ENCODE measurements around the gene PGLYRP4.

The PGLYRP4 gene, protein sequence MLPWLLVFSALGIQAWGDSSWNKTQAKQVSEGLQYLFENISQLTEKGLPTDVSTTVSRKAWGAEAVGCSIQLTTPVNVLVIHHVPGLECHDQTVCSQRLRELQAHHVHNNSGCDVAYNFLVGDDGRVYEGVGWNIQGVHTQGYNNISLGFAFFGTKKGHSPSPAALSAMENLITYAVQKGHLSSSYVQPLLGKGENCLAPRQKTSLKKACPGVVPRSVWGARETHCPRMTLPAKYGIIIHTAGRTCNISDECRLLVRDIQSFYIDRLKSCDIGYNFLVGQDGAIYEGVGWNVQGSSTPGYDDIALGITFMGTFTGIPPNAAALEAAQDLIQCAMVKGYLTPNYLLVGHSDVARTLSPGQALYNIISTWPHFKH

DNA sequence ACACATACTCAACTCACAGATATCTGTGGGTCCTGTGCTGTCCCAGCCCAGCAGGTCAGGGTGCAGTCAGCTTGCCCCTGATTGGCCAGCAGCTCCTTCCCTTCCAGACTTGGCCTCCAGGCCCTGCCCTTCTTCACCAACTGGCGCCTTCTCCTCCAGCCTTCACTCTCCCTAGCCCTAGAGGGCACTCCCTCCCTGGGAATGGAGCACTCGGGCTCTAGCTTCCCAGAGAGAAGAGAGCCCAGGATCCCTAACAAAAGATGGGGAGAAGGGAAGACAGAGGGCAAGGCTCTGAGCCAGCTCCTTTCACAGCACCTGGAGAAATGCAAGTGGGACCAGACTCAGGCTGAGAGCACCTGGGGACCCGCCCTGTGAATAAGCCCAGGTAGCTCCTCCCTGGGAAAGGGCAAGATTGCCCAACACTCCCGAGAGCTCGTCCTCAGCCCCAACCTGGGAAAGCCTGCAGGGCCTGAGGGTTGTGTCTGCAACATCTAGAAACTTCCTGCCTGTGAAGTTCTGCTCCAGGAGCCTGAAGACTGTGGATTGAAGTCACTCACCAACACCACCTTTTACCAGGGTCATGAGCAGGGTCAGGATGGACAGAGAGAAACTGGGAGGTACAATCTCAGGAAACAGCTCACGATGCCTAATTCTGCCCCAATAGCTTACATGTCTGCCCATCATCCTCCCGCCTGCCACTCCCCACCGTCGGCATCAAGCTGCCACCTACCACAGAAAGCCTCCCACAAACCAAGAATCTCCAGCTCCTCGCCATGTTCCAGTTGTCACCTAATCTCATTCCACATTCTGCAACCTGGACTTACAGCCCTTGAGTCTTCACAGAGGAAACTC lies at the start of gene PGLYRP4:
Gene PGLYRP4, minus strand, starts transcription at position 331 of the 852 bp plus-strand sequence. CDS start 909 bp downstream, outside the sequence.
- DNase-seq: no peak

DNA sequence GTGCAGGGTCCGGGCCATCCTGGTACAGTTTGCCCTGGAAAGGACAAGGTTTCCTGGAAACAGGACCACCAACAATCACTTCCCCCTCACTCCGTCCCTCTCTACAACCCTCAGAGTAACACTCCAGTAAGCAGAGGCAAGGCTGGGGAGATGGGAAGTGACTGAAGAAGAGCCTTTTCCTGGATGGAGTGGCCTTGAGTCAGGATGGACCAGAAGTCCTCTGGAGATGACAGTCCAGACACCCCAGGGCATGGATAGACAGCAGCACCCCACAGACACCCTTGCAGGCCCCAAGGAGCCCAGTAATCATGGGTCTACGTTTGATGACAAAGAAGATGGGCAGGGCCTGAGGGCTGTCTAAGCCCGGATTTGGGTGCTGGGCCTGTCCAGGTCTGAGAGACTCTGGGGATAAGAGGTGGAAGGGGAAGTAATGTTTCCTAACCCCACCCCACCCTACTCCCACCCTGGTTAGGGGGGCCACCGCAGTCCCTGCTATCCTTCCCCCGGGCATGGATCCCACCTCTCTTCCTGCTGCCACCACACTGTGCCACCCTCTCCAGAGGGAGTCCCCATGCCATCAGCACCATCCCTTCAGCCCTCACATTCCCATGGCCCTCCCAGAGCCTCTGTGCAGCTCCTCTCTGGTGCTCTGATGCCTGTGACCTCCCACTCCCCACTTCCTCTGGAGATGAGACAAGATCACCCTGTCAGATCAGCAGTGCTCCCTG lies 49.4 kb upstream of the PGLYRP4 start:
- no peak for DNase-seq

DNA sequence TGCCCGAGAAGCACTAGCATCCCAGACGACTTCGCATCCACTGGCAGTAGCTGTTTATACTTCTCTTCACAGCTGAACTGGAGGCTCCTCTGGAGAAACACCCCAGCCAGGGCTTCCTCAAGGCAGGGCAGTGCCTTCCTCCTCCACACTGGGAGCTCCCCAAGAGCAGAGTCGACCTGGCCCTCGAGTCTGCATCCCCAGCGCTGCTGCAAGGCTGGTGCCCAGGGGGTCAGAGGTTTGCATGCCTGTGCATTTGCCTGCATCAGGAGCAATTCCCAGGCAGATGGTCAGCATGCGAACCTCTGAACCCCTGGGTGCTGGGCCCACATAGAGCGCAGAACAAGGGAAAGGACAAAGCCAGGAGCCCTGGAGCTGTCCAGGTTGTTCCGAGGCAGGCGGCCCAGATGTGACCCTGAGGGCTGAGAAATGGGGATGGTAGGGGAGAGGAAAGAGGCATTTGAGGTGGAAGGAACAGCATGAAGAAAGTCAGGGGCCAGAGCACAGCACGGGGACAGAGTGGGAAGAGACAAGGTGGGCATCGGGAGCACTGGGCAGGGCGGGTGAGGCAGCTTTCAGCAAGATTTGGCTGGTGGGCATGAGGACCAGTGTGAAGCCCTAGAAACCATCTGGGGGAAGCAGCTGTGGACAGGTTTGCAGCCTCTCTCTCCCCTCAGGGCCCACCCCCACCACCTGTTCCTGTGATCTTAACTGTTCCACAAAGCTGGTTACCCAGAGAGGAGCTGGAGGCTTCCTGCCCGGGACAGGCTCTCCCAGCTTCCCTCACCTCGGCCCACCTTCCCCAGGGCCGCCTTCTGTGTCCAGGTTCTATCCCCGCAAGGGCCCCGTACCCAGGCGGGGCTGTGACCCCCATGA lies 48.6 kb upstream of the PGLYRP4 start:
- DNase-seq: no peak

DNA sequence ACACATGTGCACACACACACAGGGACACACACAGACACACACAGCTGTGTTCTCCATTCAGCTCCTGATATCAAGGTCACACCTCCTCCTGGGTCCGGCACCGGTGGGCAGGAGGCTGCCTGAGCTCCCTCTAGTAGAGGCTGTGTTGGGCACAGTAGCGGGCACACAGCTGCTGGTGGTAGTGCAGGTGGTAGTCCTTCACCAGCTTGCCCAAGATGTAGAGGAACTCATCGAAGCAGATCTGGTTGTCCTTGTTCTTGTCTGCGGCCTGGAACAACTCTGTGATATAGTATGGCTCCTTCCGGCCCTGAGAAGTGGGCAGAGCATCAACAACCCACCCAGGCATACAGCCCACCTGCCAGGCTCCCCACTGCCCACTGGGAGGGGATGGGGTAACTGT lies 47.8 kb upstream of the PGLYRP4 start:
- no peak for DNase-seq

DNA sequence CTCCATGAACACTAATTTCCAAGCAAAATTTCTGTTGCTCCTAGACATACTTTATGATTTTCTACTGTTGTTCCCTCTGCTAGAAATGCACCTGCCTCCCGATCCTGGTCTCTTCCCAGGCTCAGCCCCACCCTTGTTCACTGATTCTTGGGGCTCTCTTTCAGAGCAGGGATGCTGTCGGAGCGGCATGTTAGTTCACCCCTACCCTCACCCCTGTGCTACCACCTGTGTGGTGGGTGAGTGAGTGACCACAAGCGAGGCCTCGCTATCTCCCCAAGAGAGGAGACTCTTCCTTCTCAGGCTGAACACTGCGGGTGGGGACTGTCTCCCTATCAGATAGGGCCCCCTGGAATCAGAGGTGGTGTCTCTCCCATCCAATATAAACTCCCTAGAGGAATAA lies 47.1 kb upstream of the PGLYRP4 start:
- DNase-seq: no peak

DNA sequence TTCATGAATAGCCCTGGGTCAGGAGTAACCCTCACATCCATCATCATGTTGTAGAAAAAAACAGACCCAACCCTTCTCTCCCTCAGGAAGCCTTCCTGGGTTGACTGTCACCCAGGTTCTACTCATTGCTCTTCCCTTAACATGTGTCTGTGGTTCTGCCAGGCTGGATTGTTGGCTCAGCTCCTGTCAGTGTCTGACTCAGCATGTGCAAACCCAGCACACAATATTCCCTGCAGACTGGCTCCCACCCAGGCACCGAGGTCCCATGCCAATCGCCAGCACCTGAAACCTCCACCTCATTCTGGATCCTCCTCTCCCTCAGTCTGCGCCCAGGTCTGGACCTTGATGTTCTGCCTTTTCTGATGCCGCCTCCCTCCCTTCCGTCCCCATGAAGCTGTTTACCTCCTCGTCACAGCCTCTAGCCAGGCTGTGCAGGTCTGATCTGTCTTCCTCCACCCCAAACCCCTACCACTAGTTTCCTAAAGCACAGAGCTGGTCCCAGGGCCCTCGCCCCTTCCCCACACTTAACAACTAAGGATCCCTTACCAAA lies 46.6 kb upstream of the PGLYRP4 start:
- DNase-seq: no peak

DNA sequence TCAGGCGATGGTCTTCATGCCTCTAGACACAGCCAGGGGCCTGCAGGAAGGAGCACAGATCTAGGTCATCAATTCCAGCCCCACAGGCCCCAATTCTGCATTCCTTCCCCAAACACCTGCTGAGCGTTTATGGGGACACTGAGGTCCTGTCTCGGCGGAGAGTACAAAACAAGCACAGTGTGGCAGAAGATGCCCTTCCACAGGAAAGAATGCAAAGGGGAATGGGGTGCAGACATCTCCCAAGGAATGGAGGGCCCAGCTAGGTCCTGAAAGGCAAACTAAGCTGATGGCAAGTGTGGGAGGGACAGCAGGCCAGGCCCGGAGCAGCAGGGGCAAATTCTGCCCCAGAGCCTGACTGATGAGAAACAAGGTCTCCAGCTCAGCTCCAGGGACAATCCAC lies 45.8 kb upstream of the PGLYRP4 start:
- DNase-seq: no peak

DNA sequence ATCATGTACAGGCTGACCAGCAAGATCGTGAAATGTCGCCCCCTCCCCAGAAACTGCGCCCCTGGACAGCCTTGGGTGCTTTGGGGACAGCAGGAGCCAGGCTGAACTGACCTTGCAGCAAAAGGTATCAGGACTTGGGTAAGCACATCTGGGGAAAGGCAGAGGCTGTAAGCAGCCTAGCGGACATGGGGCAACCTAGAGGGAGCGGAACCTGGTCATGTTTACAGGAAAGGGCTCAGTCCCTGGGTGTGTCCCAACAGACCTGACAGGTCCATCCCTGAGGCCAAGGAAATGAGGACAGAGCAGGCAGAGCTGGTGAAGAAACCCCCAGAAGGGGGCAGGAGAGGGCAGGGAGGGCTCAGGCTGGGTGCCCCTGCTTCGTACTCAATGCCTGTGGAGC lies 45.3 kb upstream of the PGLYRP4 start:
- DNase-seq: no peak

DNA sequence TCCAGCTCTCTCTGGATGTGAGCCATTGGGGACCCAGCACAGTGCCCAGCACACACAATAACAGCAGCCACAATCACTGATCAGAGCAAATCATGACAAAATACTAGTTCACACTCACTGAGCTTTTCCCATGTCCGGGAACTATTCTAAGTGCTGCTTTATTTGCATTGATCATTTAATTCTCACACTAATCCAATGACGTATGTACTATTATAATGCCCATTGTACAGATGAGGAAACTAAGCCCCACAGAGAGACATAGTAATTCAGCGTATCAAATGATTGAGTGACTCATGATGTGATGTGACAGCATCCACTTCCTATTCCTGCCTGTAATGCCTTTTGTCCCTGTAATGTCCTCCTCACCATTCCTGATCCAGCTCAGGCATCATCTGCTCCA lies 44.2 kb upstream of the PGLYRP4 start:
- DNase-seq: no peak

DNA sequence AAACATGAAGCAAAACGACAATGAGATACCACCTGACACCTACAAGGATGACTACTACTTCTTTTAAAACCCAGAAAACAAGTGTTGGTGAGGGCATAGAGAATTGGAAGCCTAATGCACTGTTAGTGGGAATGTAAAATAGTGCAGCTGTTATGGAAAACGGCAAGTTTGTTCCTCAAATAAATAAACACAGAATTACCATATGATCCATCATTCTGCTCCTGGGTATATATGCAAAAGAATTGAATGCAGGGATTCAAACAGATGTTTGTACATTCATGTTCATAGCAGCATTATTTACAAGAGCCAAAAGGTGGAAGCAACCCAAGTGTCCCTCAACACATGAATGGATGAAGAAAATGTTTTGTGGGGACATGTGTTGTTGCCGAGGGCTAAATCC lies 43.6 kb upstream of the PGLYRP4 start:
- no peak for DNase-seq

DNA sequence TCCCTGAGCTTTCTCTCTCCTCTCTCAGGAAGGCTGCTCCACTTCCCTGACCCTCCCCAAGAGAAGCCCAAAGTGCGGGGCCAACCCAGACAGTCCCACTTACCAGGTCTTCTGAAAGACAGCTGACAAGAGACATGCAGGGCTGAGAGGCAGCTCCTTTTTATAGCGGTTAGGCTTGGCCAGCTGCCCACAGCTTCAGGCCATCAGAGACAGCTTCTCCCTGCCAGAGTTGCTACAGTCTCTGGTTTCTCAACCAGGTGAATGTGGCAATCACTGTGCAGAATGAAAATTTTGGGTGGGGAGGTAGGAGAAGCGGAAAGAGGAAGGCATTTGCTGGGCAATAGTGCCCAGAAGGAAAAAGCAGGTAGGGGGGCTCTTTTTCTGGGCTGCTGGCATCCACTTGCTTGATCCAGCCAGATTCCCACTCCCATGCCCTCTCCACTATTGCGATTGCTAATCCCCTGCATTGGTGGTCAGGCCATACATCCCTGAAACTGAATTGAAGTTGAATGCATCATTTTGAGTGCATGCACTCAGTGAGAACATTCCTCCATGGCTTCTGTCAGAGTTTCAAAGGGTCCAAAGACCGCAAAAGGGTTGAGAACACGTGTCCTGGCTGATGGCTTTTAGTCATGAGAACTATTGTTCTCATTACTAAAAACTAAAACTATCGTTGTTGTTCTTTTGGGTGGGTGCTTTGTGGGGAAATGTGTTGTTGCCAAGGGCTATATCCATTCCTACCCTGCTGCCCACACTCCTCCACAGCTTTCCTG lies 42.5 kb upstream of the PGLYRP4 start, which contains the start of gene S100A8:
Gene S100A8, minus strand, starts transcription at position 136 of the 773 bp plus-strand sequence. CDS start 538 bp downstream, outside the sequence.
- no peak for DNase-seq

DNA sequence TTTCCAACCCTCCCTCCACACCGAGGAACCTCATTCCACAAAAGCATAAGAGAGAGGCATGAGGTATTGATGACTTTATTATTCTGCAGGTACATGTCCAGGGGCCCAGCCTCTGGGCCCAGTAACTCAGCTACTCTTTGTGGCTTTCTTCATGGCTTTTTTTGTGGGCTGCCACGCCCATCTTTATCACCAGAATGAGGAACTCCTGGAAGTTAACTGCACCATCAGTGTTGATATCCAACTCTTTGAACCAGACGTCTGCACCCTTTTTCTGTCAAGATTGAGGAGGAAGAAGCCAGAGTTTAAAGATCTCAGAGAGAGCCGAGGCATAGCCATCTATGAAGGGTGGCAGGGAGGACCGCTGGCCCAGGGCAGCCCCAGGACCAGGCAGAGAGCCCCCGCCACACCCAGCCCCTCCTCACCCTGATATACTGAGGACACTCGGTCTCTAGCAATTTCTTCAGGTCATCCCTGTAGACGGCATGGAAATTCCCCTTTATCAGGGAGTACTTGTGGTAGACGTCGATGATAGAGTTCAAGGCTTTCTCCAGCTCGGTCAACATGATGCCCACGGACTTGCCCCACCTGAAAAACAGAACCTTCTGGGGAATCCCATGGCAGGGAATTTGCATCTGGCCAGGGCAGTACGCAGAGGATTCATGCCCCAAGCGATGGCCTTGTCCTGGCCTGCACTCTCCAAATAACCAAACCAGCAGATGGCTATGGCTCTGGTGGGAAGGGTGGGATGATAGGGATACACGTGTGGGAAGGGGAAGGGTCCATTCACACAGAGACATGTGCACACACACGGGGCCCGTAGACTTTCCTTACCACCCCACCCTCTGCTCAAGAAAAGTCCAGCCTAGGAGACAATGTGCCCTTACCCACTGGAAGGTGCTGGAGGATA lies 41.6 kb upstream of the PGLYRP4 start:
- DNase-seq: no peak

DNA sequence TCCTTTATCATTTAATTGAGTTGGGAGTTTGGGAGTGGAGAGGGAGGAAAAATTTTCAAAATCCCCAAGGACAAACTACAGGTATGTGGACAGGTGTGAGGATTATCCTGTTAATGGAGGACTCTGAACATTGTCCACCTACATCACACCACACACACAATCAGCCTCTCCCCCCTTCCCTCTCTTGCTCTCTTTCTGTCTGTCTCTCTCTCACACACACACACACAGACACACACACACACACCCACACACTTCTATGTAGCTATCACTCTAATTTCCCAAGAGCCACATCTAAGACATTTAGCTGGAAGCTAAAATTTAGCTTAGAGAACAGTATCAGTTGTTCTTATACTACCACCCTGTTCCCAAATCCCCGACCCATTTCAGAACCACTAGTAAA lies 40.8 kb upstream of the PGLYRP4 start:
- DNase-seq: no peak

DNA sequence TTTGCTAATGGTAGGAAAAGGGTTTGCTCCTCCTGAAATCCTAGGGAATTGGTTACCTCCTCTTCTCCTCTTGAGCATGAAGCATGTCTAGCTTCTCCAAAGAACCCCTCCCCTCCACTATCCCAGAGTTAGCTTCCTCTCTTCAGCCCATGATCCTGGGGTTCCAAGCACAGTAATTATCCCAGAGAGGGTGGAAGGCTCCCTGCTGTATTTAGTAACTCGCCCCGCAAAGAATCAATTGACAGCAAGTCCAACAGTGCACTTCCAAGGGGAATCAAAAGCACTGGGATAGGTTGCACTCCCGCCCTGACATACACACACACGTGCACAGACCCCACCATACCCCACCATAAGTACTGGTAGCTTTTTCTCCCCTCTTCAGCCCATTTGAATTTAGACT lies 39.1 kb upstream of the PGLYRP4 start:
- DNase-seq: no peak

DNA sequence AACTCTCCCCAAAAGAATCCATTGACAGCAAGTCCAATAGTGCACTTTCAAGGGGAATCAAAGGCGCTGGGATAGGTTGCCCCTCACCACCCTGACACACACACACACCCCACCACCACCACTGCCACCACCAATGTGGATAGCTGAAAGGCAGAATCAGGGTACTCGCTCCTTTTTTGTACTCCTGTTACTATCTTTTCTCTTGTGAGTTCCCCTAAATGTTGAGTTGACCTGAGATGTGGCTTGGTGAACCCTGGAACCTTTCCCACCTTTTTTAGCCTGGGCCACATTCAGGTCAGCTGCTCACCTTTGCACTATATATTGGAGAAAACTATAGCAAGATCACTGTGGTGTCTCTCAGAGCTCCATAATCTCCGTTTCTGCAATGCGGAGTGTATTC lies 38.4 kb upstream of the PGLYRP4 start:
- DNase-seq: no peak

DNA sequence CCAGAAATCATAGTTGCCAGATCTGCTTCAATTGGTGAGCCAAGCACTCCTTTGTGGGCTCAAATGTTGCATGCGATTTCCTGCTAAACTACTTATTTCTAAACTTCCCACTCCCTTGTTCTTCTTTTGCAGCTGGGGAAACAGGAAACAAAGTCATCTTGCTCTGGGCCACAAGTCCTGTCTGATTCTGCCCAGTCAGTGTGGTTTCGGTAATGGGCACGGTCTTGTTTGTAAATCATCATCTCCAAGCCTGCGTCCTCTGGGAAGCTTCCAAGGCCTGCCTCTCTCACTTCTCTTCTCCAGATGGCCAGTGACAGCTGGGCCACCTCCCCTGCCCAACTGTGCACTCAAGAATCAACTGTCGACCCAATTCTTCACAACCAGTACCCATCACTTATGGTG lies 37.9 kb upstream of the PGLYRP4 start:
- DNase-seq: no peak

DNA sequence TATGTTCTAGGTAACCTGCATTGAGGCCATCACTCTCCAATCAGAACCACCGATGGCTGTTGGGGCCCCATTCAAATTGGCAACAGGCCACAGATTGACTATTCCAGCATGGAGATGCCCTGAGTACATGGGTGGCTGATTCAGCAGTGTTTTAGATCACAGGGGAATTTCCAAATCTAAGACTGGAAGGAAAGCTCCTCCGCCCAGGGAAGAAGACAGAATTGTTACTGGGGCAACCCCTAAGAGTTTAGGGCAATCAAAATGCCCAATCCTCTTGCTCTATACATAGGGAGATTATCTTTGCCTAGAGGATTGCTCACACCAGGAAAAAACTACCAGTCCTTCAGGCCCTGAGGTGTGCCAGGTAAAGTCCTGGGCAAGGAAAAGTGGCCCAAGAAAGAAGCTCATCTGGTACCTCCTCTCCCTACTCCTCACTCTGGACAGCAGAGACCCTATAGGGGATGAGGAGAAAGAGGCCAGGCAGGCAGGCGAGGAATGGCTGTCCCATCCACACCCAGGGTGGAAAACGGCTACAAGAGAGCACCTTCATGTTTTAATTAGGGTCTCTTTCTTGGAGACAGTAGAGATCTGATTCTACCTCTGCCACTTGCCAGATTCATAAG lies 36.4 kb upstream of the PGLYRP4 start:
- DNase-seq: no peak

DNA sequence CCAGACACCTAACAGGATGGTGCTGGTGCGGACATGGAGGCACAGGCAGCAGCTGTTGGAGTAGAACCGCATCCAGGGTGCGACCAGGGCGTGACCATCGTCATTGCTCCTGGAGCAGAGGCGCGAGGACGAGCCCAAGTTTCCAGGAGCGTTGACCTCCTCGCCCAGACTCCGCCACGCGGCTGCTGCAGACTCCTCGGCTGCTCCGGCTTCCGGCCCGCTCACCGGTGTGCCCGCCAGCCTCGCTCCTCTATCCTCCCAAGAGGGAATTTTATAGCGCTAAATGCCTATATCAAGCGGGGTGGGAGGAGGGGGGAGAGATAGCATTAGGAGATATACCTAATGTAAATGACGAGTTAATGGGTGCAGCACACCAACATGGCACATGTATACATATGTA lies 32.1 kb upstream of the PGLYRP4 start:
- no peak for DNase-seq

DNA sequence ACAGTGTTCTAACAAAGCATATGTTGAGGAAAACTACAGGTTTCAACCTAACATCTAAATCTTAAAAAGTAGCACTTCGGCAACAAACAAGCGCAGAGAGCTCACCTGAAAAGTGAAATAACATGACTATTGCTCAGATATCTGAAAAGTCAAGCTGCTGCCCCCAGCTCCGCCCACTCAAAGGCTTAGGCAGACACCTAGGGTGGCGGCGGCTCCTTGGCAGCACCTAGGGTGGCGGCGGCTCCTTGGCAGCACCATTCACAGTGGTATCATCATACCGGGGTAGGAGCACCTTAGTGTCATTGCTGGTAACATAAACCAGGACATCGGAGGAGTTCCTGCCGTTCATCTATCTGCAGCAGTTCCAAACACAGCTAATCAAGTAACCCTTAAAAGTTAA lies 30.9 kb upstream of the PGLYRP4 start:
- DNase-seq: no peak

DNA sequence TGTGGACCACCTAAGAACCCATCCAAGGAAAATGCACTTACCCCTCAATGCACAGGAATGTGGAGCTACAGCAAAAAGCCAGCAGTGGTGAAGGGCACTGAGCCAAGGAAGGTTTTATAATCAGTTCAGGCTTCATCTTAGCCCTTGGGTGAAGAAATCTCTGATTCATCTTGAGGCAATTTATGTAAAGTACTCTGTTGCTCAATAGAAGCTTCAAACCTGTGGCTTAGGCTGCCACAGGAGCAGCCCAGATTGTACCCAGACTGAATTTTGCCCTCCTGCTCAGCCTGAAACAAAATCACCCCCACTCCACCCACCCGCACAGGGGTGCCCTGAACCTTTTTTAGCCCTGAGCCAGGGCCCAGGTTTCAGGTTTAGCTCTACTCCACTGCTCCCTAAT lies 26.9 kb upstream of the PGLYRP4 start, which contains the start of gene S100A12:
Gene S100A12, minus strand, starts transcription at position 111 of the 400 bp plus-strand sequence. CDS start 1,029 bp downstream, outside the sequence.
- DNase-seq: no peak
